ENCODE results near the gene FAM111A.

FAM111A gene

GRCh38 chr11:59137190-59137589 is 5.5 kb upstream of the FAM111A start:
- Histone ChIP-seq H3K79me2 (no peaks in the 10 kb centered on the region), H3K4me2 (ENCODE audit: low read length) (no peak overlapping the region), H3K4me3 (ENCODE audit: low read depth, low read length) (no peak overlapping the region), H2AFZ (no peak overlapping the region), H3K36me3 (ENCODE audit: control insufficient read depth, insufficient read depth, low read length) (no peaks in the 10 kb centered on the region), H3K9me3 (ENCODE audit: control insufficient read depth, low read length) (no peaks in the 10 kb centered on the region), H3K27me3 (ENCODE audit: control insufficient read depth, insufficient read depth, low read length) (no peaks in the 10 kb centered on the region), H3K9ac (no peak overlapping the region), H3K4me1 (peaks cover 4% of the 10 kb centered on the region), H3K27ac (no peak overlapping the region)
- no peak for TF ChIP-seq CTCF (IDR thresholded peaks at IDR 0.05)

- Histone ChIP-seq H3K36me3 (ENCODE audit: control insufficient read depth, insufficient read depth, low read length) (no peaks in the 10 kb centered on the region), H3K4me1 (peaks cover 4% of the 10 kb centered on the region), H3K79me2 (no peaks in the 10 kb centered on the region), H3K27me3 (ENCODE audit: control insufficient read depth, insufficient read depth, low read length) (no peaks in the 10 kb centered on the region), H3K27ac (no peak overlapping the region), H3K9me3 (ENCODE audit: control insufficient read depth, low read length) (no peaks in the 10 kb centered on the region), H3K9ac (no peak overlapping the region), H3K4me2 (ENCODE audit: low read length) (no peak overlapping the region), H2AFZ (no peak overlapping the region), H3K4me3 (ENCODE audit: low read depth, low read length) (no peak overlapping the region)
- TF ChIP-seq CTCF (IDR thresholded peaks at IDR 0.05), result no peak
These were observed 4.0 kb upstream of the FAM111A start for GRCh38 chr11:59138643-59139042.

DNA sequence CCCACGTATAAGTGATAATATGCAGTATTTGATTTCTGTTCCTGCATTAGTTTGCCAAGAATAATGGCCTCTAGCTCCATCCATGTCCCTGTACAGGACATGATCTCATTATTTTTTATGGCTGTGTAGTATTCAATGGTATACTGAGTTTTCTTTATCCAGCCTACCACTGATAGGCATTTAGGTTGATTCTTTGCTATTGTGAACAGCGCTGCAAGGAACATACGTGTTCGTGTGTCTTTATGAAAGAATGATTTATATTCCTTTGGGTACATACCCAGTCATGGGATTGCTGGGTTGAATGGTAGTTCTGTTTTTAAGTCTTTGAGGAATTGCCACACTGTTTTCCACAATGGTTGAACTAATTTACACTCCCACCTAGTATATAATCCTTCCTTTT is 1.5 kb upstream of the FAM111A start:
- H2AFZ ChIP-seq, result no peak overlapping the region
- no peaks in the 10 kb centered on the region for H3K27me3 ChIP-seq (ENCODE audit: control insufficient read depth, insufficient read depth, low read length)
- H3K9ac ChIP-seq, result no peak overlapping the region
- no peak overlapping the region for H3K4me2 ChIP-seq (ENCODE audit: low read length)
- H3K27ac ChIP-seq, result no peak overlapping the region
- H3K9me3 ChIP-seq (ENCODE audit: control insufficient read depth, low read length), result no peaks in the 10 kb centered on the region
- no peak for TF ChIP-seq CTCF (IDR thresholded peaks at IDR 0.05)
- H3K4me3 ChIP-seq (ENCODE audit: low read depth, low read length), result no peak overlapping the region
- H3K4me1 ChIP-seq, result peaks cover 2% of the 10 kb centered on the region
- H3K79me2 ChIP-seq, result no peaks in the 10 kb centered on the region
- H3K36me3 ChIP-seq (ENCODE audit: control insufficient read depth, insufficient read depth, low read length), result no peaks in the 10 kb centered on the region

GRCh38 chr11:59141673-59142460 is 789 bp upstream of the FAM111A start:
- Histone ChIP-seq H3K27ac (peak overlapping the region; percentile 74), H3K4me2 (ENCODE audit: low read length) (peak overlapping the region; percentile 87), H3K9me3 (ENCODE audit: control insufficient read depth, low read length) (no peaks in the 10 kb centered on the region), H2AFZ (peak overlapping the region; percentile 92), H3K27me3 (ENCODE audit: control insufficient read depth, insufficient read depth, low read length) (no peaks in the 10 kb centered on the region), H3K4me1 (peaks cover 2% of the 10 kb centered on the region), H3K9ac (no peak overlapping the region), H3K36me3 (ENCODE audit: control insufficient read depth, insufficient read depth, low read length) (no peaks in the 10 kb centered on the region), H3K4me3 (ENCODE audit: low read depth, low read length) (peak overlapping the region; percentile 92), H3K79me2 (no peaks in the 10 kb centered on the region)
- TF ChIP-seq CTCF (IDR thresholded peaks at IDR 0.05), result no peak

GRCh38 chr11:59144096-59144495 is 1.4 kb downstream of the FAM111A start:
- peak overlapping the region; percentile 87 for H3K4me2 ChIP-seq (ENCODE audit: low read length)
- no peak overlapping the region for H3K9ac ChIP-seq
- H3K9me3 ChIP-seq (ENCODE audit: control insufficient read depth, low read length), result no peaks in the 10 kb centered on the region
- peak overlapping the region; percentile 92 for H3K4me3 ChIP-seq (ENCODE audit: low read depth, low read length)
- no peak for TF ChIP-seq CTCF (IDR thresholded peaks at IDR 0.05)
- peak overlapping the region; percentile 75 for H2AFZ ChIP-seq
- no peaks in the 10 kb centered on the region for H3K79me2 ChIP-seq
- peak overlapping the region; percentile 69 for H3K27ac ChIP-seq
- no peaks in the 10 kb centered on the region for H3K36me3 ChIP-seq (ENCODE audit: control insufficient read depth, insufficient read depth, low read length)
- H3K4me1 ChIP-seq, result peaks cover 2% of the 10 kb centered on the region
- H3K27me3 ChIP-seq (ENCODE audit: control insufficient read depth, insufficient read depth, low read length), result no peaks in the 10 kb centered on the region

Measured in parathyroid adenoma (tissue), 2 donors.